Upper lobe of left lung (tissue), 6 donors: ENCODE results near the gene VIPAS39. TPM values are rescaled to one million over a fixed set of nuclear protein-coding genes. Genes with fewer than 3 reads are reported as not detected.

Experiments
- ATAC-seq, 2 donors: fragments of 200-7000 bp; cut with Tn5 transposase; one replicate each; pipeline ENCODE4 v1.9.1; 2022; ENCODE audit warnings: mild to moderate bottlenecking in 2 of 2, moderate library complexity in 2 of 2; ENCODE audit not compliant: low FRiP score in 2 of 2
- DNase-seq, 2 donors: peaks; one replicate each; pipeline ENCODE4 v3.0.0-alpha.2; 2019 to 2020
- H3K27ac ChIP-seq, 4 donors: fragments of 200-600 bp; sonication (generic); one replicate each; pipeline ENCODE4 v1.5.1; 2016 to 2019
- H3K27me3 ChIP-seq, 4 donors: fragments of 200-600 bp; sonication (generic); one replicate each; pipeline ENCODE4 v1.5.1; 2017 to 2019
- H3K36me3 ChIP-seq, 4 donors: fragments of 200-600 bp; sonication (generic); one replicate each; pipeline ENCODE4 v1.5.1; 2016 to 2019
- H3K4me1 ChIP-seq, 4 donors: fragments of 200-600 bp; sonication (generic); one replicate each; pipeline ENCODE4 v1.5.1; 2018 to 2019
- H3K4me3 ChIP-seq, 4 donors: fragments of 200-600 bp; sonication (generic); one replicate each; pipeline ENCODE4 v1.5.1; 2017 to 2019; ENCODE audit warnings: mild to moderate bottlenecking in 2 of 4, moderate library complexity in 1 of 4
- H3K9me3 ChIP-seq, 4 donors: fragments of 200-600 bp; sonication (generic); one replicate each; pipeline ENCODE4 v1.5.1; 2018 to 2019
- EP300 ChIP-seq, 4 donors: sonication (generic); formaldehyde crosslinking; IDR thresholded peaks; one replicate each; pipeline ENCODE4 v1.5.1; 2017; ENCODE audit warnings: antibody characterized with exemption in 4 of 4, control low read depth in 2 of 4
- POLR2A ChIP-seq, 4 donors: fragments of 450-650 bp; IDR thresholded peaks; one replicate each; pipeline ENCODE4 v1.5.1; 2016 to 2017; ENCODE audit warnings: antibody characterized with exemption in 4 of 4, mild to moderate bottlenecking in 2 of 4
- POLR2AphosphoS5 ChIP-seq, 2 donors: sonication (generic); formaldehyde crosslinking; IDR thresholded peaks; one replicate each; pipeline ENCODE4 v1.5.1; 2017; ENCODE audit warnings: antibody characterized with exemption in 2 of 2
- WGBS, 2 donors: methylation state at CpG; one replicate each; pipeline ENCODE4 v1.1.5; 2017 to 2018; 5-methylcytosine and 5-hydroxymethylcytosine counted together
- total RNA-seq, 6 donors: library from RNA; depleted of rRNA in 4 of 6; stranded (reverse); fragments of >200 nt in 4 of 6; gene quantifications; one replicate each; pipeline versions ENCODE4 v1.1.0 to v1.2.1, GENCODE V29; 2016 to 2021
- TF ChIP-seq, protein P1 (sequence below), 6 experiments: fragments of 450-650 bp in 4 of 6; fragments of 200-600 bp in 2 of 6; sonication (generic) in 2 of 6; IDR thresholded peaks; one replicate each; pipeline ENCODE4 v1.5.1; 2016 to 2019; ENCODE audit warnings: antibody characterized with exemption in 6 of 6
- donor health status: DM: no; HTN: no; CAD: no; lungs with moderate emphysema.
- donor health status: DM: no; HTN: yes; CAD: no; lungs with severe emphysema.

VIPAS39 gene
- total RNA-seq, 6 donors from 2014 or later = 7.1 to 19.2 (median 16.8) TPM

DNA sequence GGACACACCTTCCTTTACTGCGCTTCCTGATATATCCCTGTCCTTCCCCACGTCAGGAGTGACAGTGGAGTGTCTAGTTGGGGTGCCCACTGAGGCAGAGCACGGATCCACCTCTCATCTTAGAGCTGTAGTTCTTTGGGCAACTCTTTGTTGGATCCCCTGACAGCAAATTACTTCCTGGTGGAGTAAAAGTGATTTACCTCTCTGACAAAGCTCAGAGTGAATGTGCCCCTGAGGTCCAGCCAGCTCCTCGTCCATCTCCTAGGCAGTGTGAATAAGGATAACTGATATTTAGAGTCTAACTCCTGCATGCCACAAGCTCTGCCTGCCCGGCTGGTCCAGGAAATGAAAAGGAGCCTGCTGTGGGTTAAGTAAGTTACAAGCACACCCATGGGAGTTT lies 16.5 kb upstream of the VIPAS39 start:
- Histone ChIP-seq H3K36me3 (peaks cover 5 to 11% (median 7%) of the 10 kb centered on the region in 4 donors), H3K27ac (no peak overlapping the region), H3K9me3 (no peaks in the 10 kb centered on the region), H3K4me3 (no peak overlapping the region), H3K4me1 (no peaks in the 10 kb centered on the region), H3K27me3 (no peaks in the 10 kb centered on the region)
- 65 to 66% methylated on average over 5 of the region's 5 CpGs for WGBS, 2 donors
- ATAC-seq (no peak), DNase-seq (no peak)
- TF ChIP-seq EP300 (IDR thresholded peaks at IDR 0.05) (no peak), POLR2A (IDR thresholded peaks at IDR 0.05) (no peak), POLR2AphosphoS5 (IDR thresholded peaks at IDR 0.05) (no peak)
- TF ChIP-seq, protein P1, sequence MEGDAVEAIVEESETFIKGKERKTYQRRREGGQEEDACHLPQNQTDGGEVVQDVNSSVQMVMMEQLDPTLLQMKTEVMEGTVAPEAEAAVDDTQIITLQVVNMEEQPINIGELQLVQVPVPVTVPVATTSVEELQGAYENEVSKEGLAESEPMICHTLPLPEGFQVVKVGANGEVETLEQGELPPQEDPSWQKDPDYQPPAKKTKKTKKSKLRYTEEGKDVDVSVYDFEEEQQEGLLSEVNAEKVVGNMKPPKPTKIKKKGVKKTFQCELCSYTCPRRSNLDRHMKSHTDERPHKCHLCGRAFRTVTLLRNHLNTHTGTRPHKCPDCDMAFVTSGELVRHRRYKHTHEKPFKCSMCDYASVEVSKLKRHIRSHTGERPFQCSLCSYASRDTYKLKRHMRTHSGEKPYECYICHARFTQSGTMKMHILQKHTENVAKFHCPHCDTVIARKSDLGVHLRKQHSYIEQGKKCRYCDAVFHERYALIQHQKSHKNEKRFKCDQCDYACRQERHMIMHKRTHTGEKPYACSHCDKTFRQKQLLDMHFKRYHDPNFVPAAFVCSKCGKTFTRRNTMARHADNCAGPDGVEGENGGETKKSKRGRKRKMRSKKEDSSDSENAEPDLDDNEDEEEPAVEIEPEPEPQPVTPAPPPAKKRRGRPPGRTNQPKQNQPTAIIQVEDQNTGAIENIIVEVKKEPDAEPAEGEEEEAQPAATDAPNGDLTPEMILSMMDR (IDR thresholded peaks at IDR 0.05) = no peak

DNA sequence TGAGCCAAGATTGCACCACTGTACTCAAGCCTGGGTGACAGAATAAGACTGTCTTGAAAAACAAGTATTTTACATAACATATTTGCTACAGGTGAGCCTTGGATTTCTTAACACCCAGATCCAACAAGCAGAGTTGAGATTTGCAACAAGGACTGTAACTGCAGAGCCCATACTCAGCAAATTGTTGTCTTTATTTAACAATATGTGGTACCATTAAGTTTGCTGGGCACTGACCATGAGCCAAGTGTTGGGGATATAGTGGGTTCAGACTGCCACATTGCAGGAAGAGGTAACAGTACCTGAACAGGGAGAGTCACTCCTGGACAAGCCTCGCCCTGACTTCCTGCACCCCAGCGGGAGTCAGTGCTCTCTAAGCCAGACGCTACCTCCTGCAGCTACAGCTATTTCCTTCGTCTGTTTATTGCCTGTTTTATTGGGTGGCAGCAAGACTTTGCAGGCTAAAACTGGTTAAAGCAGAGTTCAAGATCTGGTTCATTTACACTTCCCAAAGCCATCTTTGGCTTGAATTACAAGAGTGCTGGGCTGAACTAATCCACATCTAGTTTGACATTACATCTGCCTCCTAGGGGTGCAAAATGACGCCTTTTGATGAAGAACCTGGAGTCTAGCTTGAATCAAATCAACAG lies 12.9 kb upstream of the VIPAS39 start:
- Histone ChIP-seq H3K9me3 (no peaks in the 10 kb centered on the region), H3K27me3 (no peaks in the 10 kb centered on the region), H3K4me1 (no peaks in the 10 kb centered on the region), H3K4me3 (no peak overlapping the region), H3K27ac (no peak overlapping the region), H3K36me3 (peaks cover 31 to 46% (median 39%) of the 10 kb centered on the region in 4 donors)
- DNase-seq (no peak), ATAC-seq (no peak)
- 87 to 94% methylated on average over 5 of the region's 5 CpGs for WGBS, 2 donors
- no peak for TF ChIP-seq EP300 (IDR thresholded peaks at IDR 0.05)
- TF ChIP-seq POLR2A (IDR thresholded peaks at IDR 0.05) = no peak
- TF ChIP-seq, protein P1 (IDR thresholded peaks at IDR 0.05) = no peak

DNA sequence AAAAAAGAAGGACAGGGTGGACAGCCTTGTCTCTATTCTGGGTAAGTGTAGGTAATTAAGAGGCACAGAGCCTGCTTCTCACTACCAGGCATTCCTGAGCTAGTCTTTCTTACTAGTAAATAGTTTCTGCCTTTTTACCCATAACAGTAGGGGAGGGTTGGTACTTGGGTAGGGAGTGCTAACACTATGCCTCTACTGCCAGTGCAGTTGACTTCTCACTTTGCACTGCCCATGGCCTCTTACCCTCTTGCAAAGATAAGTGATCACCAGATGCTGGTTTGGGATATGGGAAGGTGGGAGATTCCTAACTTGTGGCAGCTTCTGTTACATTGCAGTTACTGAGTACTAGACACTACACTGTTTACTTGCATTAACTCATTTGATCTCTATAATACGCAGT lies 12.1 kb upstream of the VIPAS39 start:
- Histone ChIP-seq H3K4me1 (no peaks in the 10 kb centered on the region), H3K27ac (no peak overlapping the region), H3K4me3 (no peak overlapping the region), H3K36me3 (peaks cover 39 to 55% (median 46%) of the 10 kb centered on the region in 4 donors), H3K27me3 (no peaks in the 10 kb centered on the region), H3K9me3 (no peaks in the 10 kb centered on the region)
- no peak for DNase-seq
- ATAC-seq = no peak
- TF ChIP-seq EP300 (IDR thresholded peaks at IDR 0.05) (no peak), POLR2AphosphoS5 (IDR thresholded peaks at IDR 0.05) (no peak), POLR2A (IDR thresholded peaks at IDR 0.05) (no peak)
- TF ChIP-seq, protein P1 (IDR thresholded peaks at IDR 0.05) = no peak
- 88 to 100% methylated on average over 1 of the region's 1 CpG for WGBS, 2 donors

DNA sequence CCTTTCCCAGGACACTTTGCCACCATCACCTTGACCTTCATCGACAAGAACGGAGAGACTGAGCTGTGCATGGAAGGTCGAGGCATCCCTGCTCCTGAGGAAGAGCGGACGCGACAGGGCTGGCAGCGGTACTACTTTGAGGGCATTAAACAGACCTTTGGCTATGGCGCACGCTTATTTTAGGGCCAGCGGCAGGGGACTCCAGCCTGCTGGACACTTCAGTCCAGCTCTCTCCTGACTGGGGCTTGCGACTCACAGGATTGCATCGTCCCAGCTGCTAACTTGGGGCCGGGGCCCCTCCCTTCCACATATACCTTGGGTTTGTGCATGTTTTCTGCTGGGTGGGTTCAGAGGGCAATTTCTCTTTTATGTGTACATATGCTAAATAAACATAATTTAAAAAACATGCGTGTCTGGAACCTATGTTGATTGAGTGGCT lies 11.7 kb upstream of the VIPAS39 start:
- Histone ChIP-seq H3K9me3 (no peaks in the 10 kb centered on the region), H3K4me1 (no peaks in the 10 kb centered on the region), H3K27me3 (no peaks in the 10 kb centered on the region), H3K36me3 (peaks cover 43 to 59% (median 50%) of the 10 kb centered on the region in 4 donors), H3K4me3 (no peak overlapping the region), H3K27ac (no peak overlapping the region)
- no peak for TF ChIP-seq POLR2AphosphoS5 (IDR thresholded peaks at IDR 0.05)
- TF ChIP-seq, protein P1 (IDR thresholded peaks at IDR 0.05) = no peak
- no peak for TF ChIP-seq POLR2A (IDR thresholded peaks at IDR 0.05)
- no peak for TF ChIP-seq EP300 (IDR thresholded peaks at IDR 0.05)
- no peak for DNase-seq
- 86 to 90% methylated on average over 5 to 14 of the region's 14 CpGs for WGBS, 2 donors
- ATAC-seq = no peak

DNA sequence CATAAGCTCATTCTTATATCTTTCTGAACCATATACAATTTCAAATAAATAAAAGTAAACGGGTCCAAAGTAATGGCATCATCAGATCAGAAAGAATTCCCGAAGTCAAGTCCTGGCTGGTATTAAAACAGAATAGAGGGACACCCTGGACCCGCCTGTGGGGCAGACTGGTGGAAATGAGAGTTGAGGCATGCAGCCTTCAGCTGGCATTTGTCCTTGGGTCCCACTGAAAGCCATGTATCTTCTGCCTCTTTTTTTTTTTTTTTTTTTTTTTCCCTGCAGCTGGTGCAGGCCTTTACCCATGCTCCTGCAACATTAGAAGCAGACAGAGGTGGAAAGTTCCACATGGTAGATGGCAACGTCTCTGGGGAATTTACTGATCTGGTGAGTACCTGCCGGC lies 10.4 kb upstream of the VIPAS39 start:
- Histone ChIP-seq H3K9me3 (no peaks in the 10 kb centered on the region), H3K4me1 (no peaks in the 10 kb centered on the region), H3K36me3 (peaks cover 55 to 72% (median 62%) of the 10 kb centered on the region in 4 donors), H3K4me3 (no peak overlapping the region), H3K27me3 (no peaks in the 10 kb centered on the region), H3K27ac (no peak overlapping the region)
- ATAC-seq (no peak), DNase-seq (no peak)
- 90 to 91% methylated on average over 5 of the region's 5 CpGs for WGBS, 2 donors
- TF ChIP-seq POLR2AphosphoS5 (IDR thresholded peaks at IDR 0.05) (no peak), POLR2A (IDR thresholded peaks at IDR 0.05) (no peak), EP300 (IDR thresholded peaks at IDR 0.05) (no peak)
- TF ChIP-seq, protein P1 (IDR thresholded peaks at IDR 0.05) = no peak
